IMR-90 (cell line): ENCODE measurements around the gene RAPGEF2. TPM values are rescaled to one million over a fixed set of nuclear protein-coding genes. Genes with fewer than 3 reads are reported as not detected.

Source experiments
- ATAC-seq: fragments of 200-7000 bp; cut with Tn5 transposase; 2 replicates; pipeline ENCODE4 v1.9.1; 2020; ENCODE audit warnings: low read depth, mild to moderate bottlenecking, moderate library complexity
- BruUV-seq: library from RNA; stranded (reverse); fragments of 400-500 nt; replicated peaks from 2 replicates; lab custom pipeline; 2021; lab: Mats Ljungman, UMichigan
- CTCF ChIA-PET: fragments of 300-600 bp; formaldehyde crosslinking; extraction: SDS; loops from one replicate; lab custom pipeline; 2021; ENCODE audit warnings: antibody characterized with exemption; lab: Yijun Ruan, JAX
- POLR2A ChIA-PET: fragments of 300-600 bp; sonication (Branson Sonifier 250); formaldehyde crosslinking; loops from one replicate; lab custom pipeline; 2022; ENCODE audit warnings: antibody characterized with exemption; ENCODE audit not compliant: unreplicated experiment; lab: Charles Lee
- DNase-seq: peaks from one replicate; pipeline ENCODE4 v3.0.0; 2013
- H2AFZ ChIP-seq: replicated peaks from 2 replicates; pipeline ENCODE3; 2013; ENCODE audit warnings: low read length, mild to moderate bottlenecking; ENCODE audit not compliant: poor library complexity
- H2AK5ac ChIP-seq: 2 replicates; pipeline ENCODE4 v1.6.1; 2013; ENCODE audit warnings: low read depth, low read length, inconsistent platforms
- H2AK9ac ChIP-seq: replicated peaks from 2 replicates; pipeline ENCODE3; 2013; ENCODE audit warnings: mild to moderate bottlenecking, low read depth, low read length, moderate library complexity; ENCODE audit not compliant: poor library complexity
- H2BK120ac ChIP-seq: 2 replicates; pipeline ENCODE4 v1.6.1; 2013; ENCODE audit warnings: low read depth, low read length, inconsistent platforms
- H2BK15ac ChIP-seq: 3 replicates; pipeline ENCODE4 v1.6.1; 2013; ENCODE audit warnings: low read depth, low read length, inconsistent platforms
- H2BK20ac ChIP-seq: 2 replicates; pipeline ENCODE4 v1.6.1; 2013; ENCODE audit warnings: low read depth, mild to moderate bottlenecking, inconsistent platforms, low read length, moderate library complexity
- H2BK5ac ChIP-seq: 2 replicates; pipeline ENCODE4 v1.6.1; 2013; ENCODE audit warnings: mild to moderate bottlenecking, low read depth, low read length, inconsistent platforms; ENCODE audit not compliant: poor library complexity, severe bottlenecking
- H3K14ac ChIP-seq: replicated peaks from 2 replicates; pipeline ENCODE4 v1.6.1; 2013; ENCODE audit warnings: low read depth, low read length, inconsistent platforms
- H3K18ac ChIP-seq: 2 replicates; pipeline ENCODE4 v1.6.1; 2013; ENCODE audit warnings: low read depth, low read length, control low read depth
- H3K23ac ChIP-seq: 2 replicates; pipeline ENCODE4 v1.6.1; 2013; ENCODE audit warnings: low read depth, low read length, inconsistent platforms
- H3K27ac ChIP-seq: 2 replicates; pipeline ENCODE4 v1.5.1; 2013; ENCODE audit warnings: mild to moderate bottlenecking, control low read depth, low read length; ENCODE audit not compliant: insufficient read depth
- H3K27me3 ChIP-seq: 2 replicates; pipeline ENCODE4 v1.6.1; 2013; ENCODE audit warnings: low read length; ENCODE audit not compliant: control insufficient read depth, insufficient read depth
- H3K36me3 ChIP-seq: 2 replicates; pipeline ENCODE4 v1.6.1; 2013; ENCODE audit warnings: low read length, mixed read lengths; ENCODE audit not compliant: control insufficient read depth, insufficient read depth
- H3K4ac ChIP-seq: 2 replicates; pipeline ENCODE4 v1.6.1; 2013; ENCODE audit warnings: low read depth, low read length, inconsistent platforms
- H3K4me1 ChIP-seq: 2 replicates; pipeline ENCODE4 v1.6.1; 2013; ENCODE audit warnings: low read length, mixed read lengths; ENCODE audit not compliant: control insufficient read depth, insufficient read depth
- H3K4me2 ChIP-seq: 2 replicates; pipeline ENCODE4 v1.6.1; 2013; ENCODE audit warnings: low read depth, mild to moderate bottlenecking, control low read depth, low read length, moderate library complexity
- H3K4me3 ChIP-seq: 2 replicates; pipeline ENCODE4 v1.5.1; 2013; ENCODE audit warnings: low read depth, mild to moderate bottlenecking, control low read depth, low read length, moderate library complexity; ENCODE audit not compliant: insufficient read depth
- H3K56ac ChIP-seq: 2 replicates; pipeline ENCODE4 v1.6.1; 2013; ENCODE audit warnings: low read length, inconsistent platforms; ENCODE audit not compliant: insufficient read depth; ENCODE audit errors: extremely low read depth
- H3K79me1 ChIP-seq, 2 experiments: 2 replicates each; pipeline ENCODE4 v1.6.1; 2013; ENCODE audit warnings: low read length in 2 of 2, inconsistent platforms in 1 of 2, low read depth in 1 of 2
- H3K9ac ChIP-seq: 2 replicates; pipeline ENCODE4 v1.6.1; 2013; ENCODE audit warnings: low read depth, low read length, control low read depth
- H3K9me1 ChIP-seq: 2 replicates; pipeline ENCODE4 v1.6.1; 2013; ENCODE audit warnings: low read length, inconsistent platforms; ENCODE audit not compliant: insufficient read depth
- H3K9me3 ChIP-seq: 2 replicates; pipeline ENCODE4 v1.6.1; 2013; ENCODE audit warnings: low read length; ENCODE audit not compliant: control insufficient read depth, insufficient read depth
- H4K20me1 ChIP-seq: 2 replicates; pipeline ENCODE4 v1.6.1; 2013; ENCODE audit warnings: low read length, inconsistent platforms; ENCODE audit not compliant: insufficient read depth
- H4K5ac ChIP-seq: 2 replicates; pipeline ENCODE4 v1.6.1; 2013; ENCODE audit warnings: mild to moderate bottlenecking, low read depth, low read length, control low read depth
- H4K8ac ChIP-seq, 2 experiments: 2 replicates each; pipeline ENCODE4 v1.6.1; 2013; ENCODE audit warnings: low read depth in 2 of 2, low read length in 2 of 2, control low read depth in 1 of 2, inconsistent platforms in 1 of 2
- H4K91ac ChIP-seq: 2 replicates; pipeline ENCODE4 v1.6.1; 2013; ENCODE audit warnings: low read depth, low read length, inconsistent platforms; ENCODE audit not compliant: insufficient read depth
- CHD1 ChIP-seq: IDR thresholded peaks from 2 replicates; pipeline ENCODE4 v1.6.1; 2012; ENCODE audit warnings: low read depth, low read length, improper control_type of control experiment
- POLR2A ChIP-seq: IDR thresholded peaks from 2 replicates; pipeline ENCODE4 v1.6.1; 2012; ENCODE audit warnings: mild to moderate bottlenecking, low read depth, low read length
- RFX5 ChIP-seq: IDR thresholded peaks from 2 replicates; pipeline ENCODE4 v1.8.0; 2012; ENCODE audit warnings: low read depth, mild to moderate bottlenecking, low read length, moderate library complexity
- WGBS, 2 experiments: methylation state at CpG; one replicate each; pipeline versions ENCODE4 v1.1.5 to v1.1.7; 2013; ENCODE audit warnings: missing lambda C conversion rate in 2 of 2; ENCODE audit not compliant: insufficient read length in 1 of 2; ENCODE audit errors: extremely low coverage in 2 of 2; 5-methylcytosine and 5-hydroxymethylcytosine counted together
- dilution Hi-C: fragments of 300-500 bp; cut with HindIII; formaldehyde crosslinking; loops from one replicate; pipeline ENCODE4 v1.14.3; 2018; ENCODE audit warnings: low sequenced_read_pairs; ENCODE audit not compliant: unreplicated experiment
- in situ Hi-C: fragments of 300-500 bp; cut with MboI; formaldehyde crosslinking; loops from 3 replicates; pipeline ENCODE4 v1.14.3; 2019; ENCODE audit warnings: low sequenced_read_pairs, inconsistent platforms, mixed read lengths
- intact Hi-C: fragments of 100-400 bp; cut with micrococcal nuclease; formaldehyde crosslinking; loops from 2 replicates; pipeline ENCODE4 v1.10.0; 2022
- polyA plus RNA-seq, 3 experiments: library from polyadenylated mRNA; depleted of rRNA; stranded (reverse); fragments of >200 nt; gene quantifications; 2 replicates each; pipeline ENCODE4 v1.2.3, GENCODE V29; 2012; ENCODE audit warnings: low replicate concordance in 1 of 3
- total RNA-seq: library from RNA; depleted of rRNA; stranded (reverse); fragments of >200 nt; gene quantifications from 2 replicates; pipeline ENCODE4 v1.2.3, GENCODE V29; 2012

Gene RAPGEF2
- total and polyA plus RNA-seq, 2 of the 4 experiments (the other 2 are of a cell fraction), result 27.6 to 109 TPM

DNA sequence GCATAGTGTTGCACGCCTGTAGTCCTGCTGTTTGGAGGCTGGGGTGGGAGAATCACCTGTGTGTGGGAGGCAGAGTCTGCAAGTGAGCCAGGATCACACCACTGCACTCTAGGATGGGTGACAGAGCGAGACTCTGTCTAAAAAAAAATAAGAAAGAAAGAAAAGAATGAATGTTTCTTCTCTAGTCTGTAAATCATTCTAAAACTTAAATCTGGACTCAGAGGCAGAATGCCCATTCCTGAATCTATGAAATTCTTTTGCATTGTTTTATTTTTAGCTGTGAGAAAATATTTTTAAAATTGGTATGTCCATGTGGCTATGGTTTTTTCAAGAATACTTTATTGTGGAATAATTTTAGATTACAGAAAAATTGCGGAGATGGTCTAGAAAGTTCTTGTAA, 49.3 kb downstream of the RAPGEF2 start:
- Histone ChIP-seq H3K79me1 (peaks cover 12 to 28% of the 10 kb centered on the region in 2 experiments), H3K4me3 (no peak overlapping the region), H3K56ac (no peak overlapping the region), H2BK20ac (no peak overlapping the region), H2AK5ac (no peak overlapping the region), H3K23ac (no peak overlapping the region), H3K4me2 (no peak overlapping the region), H2AFZ (no peak overlapping the region), H4K20me1 (no peaks in the 10 kb centered on the region; the same call in 1 of the 2 replicates), H2BK15ac (no peak overlapping the region), H2BK5ac (no peak overlapping the region), H3K9me1 (no peaks in the 10 kb centered on the region), H4K5ac (no peak overlapping the region), H4K91ac (no peak overlapping the region), H3K27me3 (no peaks in the 10 kb centered on the region), H3K27ac (no peak overlapping the region), H3K4ac (no peak overlapping the region), H3K14ac (no peak overlapping the region), H2AK9ac (no peak overlapping the region), H4K8ac (no peak overlapping the region), H3K9me3 (no peaks in the 10 kb centered on the region), H3K18ac (no peak overlapping the region), H3K4me1 (peaks cover 2% of the 10 kb centered on the region; the same call in 1 of the 2 replicates), H3K36me3 (no peaks in the 10 kb centered on the region), H3K9ac (no peak overlapping the region), H2BK120ac (no peak overlapping the region)
- intact Hi-C loops (no loop called here), dilution Hi-C loops (no loop called here), in situ Hi-C loops (no loop called here)
- TF ChIP-seq RFX5, result no peak
- TF ChIP-seq CHD1, result no peak
- TF ChIP-seq POLR2A, result no peak
- no peak for ATAC-seq
- ChIA-PET POLR2A (no interaction called here), CTCF (interaction anchor here (1.1 kb wide), 1 partner anchor 9 kb away, joined by 3 read pairs; no protein-coding TSS in a partner anchor)
- no CpG with 5 or more reads among the region's 3 CpGs for WGBS, 2 experiments
- no peak for DNase-seq
- no TSS peak for BruUV-seq
